ENCODE results near the gene RANBP10.

DNA sequence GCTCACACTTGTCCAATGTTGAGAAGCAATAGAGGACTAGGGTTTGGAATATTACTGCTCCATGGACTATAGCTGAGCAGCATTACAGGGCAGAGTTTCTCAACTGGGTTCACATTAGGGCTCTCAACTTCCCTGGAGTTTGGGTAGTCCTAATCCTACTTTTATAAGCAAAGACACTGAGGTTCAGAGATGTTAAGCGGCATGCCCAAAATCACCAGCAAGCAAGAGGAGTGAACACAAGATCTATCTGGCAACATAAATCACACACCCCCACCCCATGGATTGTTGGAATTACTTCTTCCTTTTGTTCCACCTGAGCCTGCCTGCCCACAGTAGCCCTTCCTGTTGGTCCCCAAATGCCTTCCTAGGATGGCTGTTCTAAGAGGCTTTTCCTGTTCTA is 5.5 kb upstream of the RANBP10 start:
- TF ChIP-seq, protein P1, sequence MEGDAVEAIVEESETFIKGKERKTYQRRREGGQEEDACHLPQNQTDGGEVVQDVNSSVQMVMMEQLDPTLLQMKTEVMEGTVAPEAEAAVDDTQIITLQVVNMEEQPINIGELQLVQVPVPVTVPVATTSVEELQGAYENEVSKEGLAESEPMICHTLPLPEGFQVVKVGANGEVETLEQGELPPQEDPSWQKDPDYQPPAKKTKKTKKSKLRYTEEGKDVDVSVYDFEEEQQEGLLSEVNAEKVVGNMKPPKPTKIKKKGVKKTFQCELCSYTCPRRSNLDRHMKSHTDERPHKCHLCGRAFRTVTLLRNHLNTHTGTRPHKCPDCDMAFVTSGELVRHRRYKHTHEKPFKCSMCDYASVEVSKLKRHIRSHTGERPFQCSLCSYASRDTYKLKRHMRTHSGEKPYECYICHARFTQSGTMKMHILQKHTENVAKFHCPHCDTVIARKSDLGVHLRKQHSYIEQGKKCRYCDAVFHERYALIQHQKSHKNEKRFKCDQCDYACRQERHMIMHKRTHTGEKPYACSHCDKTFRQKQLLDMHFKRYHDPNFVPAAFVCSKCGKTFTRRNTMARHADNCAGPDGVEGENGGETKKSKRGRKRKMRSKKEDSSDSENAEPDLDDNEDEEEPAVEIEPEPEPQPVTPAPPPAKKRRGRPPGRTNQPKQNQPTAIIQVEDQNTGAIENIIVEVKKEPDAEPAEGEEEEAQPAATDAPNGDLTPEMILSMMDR (conservative IDR thresholded peaks at IDR 0.05 in 1 of 2, IDR thresholded peaks at IDR 0.05 in 1 of 2; ENCODE audit: extremely low read depth in 1 of 2, insufficient read depth in 1 of 2, low read depth in 1 of 2, low read length in 2 of 2): no peak
- no peak for TF ChIP-seq EZH2 (IDR thresholded peaks at IDR 0.05; ENCODE audit: borderline replicate concordance, low read length)
